Heart right ventricle (tissue), 16 donors: ENCODE data around the gene ANTXR1. TPM values are rescaled to one million over a fixed set of nuclear protein-coding genes. Genes with fewer than 3 reads are reported as not detected.

Experiments used
- ATAC-seq, 8 donors: fragments of 200-7000 bp; cut with Tn5 transposase; one replicate each; pipeline ENCODE4 v1.9.1; 2020; ENCODE audit warnings: mild to moderate bottlenecking in 8 of 8, moderate library complexity in 8 of 8, moderate number of reproducible peaks in 1 of 8
- DNase-seq, 2 donors: peaks; one replicate each; pipeline ENCODE4 v3.0.0-alpha.2; 2020
- H3K27ac ChIP-seq, 10 donors: fragments of 200-600 bp; sonication (generic) in 2 of 10; one replicate each; pipeline versions ENCODE4 v1.5.0 to v1.8.0; 2020 to 2022; ENCODE audit warnings: mild to moderate bottlenecking in 3 of 10
- H3K27me3 ChIP-seq, 7 donors: fragments of 200-600 bp; one replicate each; pipeline ENCODE4 v1.8.0; 2021 to 2022; ENCODE audit warnings: mild to moderate bottlenecking in 2 of 7
- H3K36me3 ChIP-seq, 9 donors: fragments of 200-600 bp; sonication (generic) in 1 of 9; one replicate each; pipeline versions ENCODE4 v1.5.0 to v1.8.0; 2020 to 2022; ENCODE audit warnings: mild to moderate bottlenecking in 2 of 9
- H3K4me1 ChIP-seq, 9 donors: fragments of 200-600 bp; sonication (generic) in 1 of 9; one replicate each; pipeline versions ENCODE4 v1.5.0 to v1.8.0; 2020 to 2022; ENCODE audit warnings: mild to moderate bottlenecking in 4 of 9
- H3K4me3 ChIP-seq, 10 donors: fragments of 200-600 bp; sonication (generic) in 2 of 10; one replicate each; pipeline versions ENCODE4 v1.5.0 to v1.8.0; 2020 to 2022; ENCODE audit warnings: mild to moderate bottlenecking in 7 of 10, moderate library complexity in 2 of 10
- H3K9me3 ChIP-seq, 11 donors: fragments of 200-600 bp in 10 of 11; sonication (generic) in 2 of 11; one replicate each; pipeline versions ENCODE4 v1.5.0 to v1.8.0; 2013 to 2022; ENCODE audit warnings: mild to moderate bottlenecking in 2 of 11, control low read depth in 1 of 11, moderate library complexity in 1 of 11
- CTCF ChIP-seq, 9 donors: fragments of 200-600 bp; sonication (generic) in 2 of 9; IDR thresholded peaks; one replicate each; pipeline versions ENCODE4 v1.5.0 to v1.8.0; 2021 to 2022; ENCODE audit warnings: antibody characterized with exemption in 9 of 9, mild to moderate bottlenecking in 5 of 9, moderate library complexity in 1 of 9
- WGBS, 2 donors: extraction: QIAGEN DNeasy Blood & Tissue Kit; methylation state at CpG; one replicate each; pipeline ENCODE4 v1.1.7; 2013; ENCODE audit warnings: inconsistent platforms in 1 of 2; 5-methylcytosine and 5-hydroxymethylcytosine counted together
- intact Hi-C, 10 donors: fragments of 100-400 bp; cut with DNase I; formaldehyde crosslinking; loops; one replicate each; pipeline versions ENCODE4 v1.11.1 to v1.14.2; 2022
- polyA plus RNA-seq, 2 donors: library from polyadenylated mRNA; stranded (reverse); fragments of 200-250 nt; gene quantifications; one replicate each; pipeline ENCODE4 v1.2.3, GENCODE V29; 2013
- total RNA-seq, 10 donors: library from RNA; stranded (reverse); fragmentation: NEBNext Ultra II Directional in 3 of 10; extraction: Animal tissue kit (Norgen Biotek cat#: 25700) in 3 of 10; gene quantifications; one replicate each; pipeline versions ENCODE4 v1.2.1 to v1.2.4, GENCODE V29; 2021 to 2023
- donor health status: Arrhythmogenic right ventricular cardiomyopathy.
- donor health status: ischemic (EF 13 %, LVEDD 7.1; RV severe dilation, severe dysfunction).
- donor health status: healthy with polysubstance abuse.
- donor health status: DM: no; HTN: yes; CAD: no.
- donor health status: DM: no; HTN: no; CAD: no.
- donor health status: ischemic (EF 25% LVEDD 6.9; RV normal size, moderate dysfunction).
- donor health status: ischemic (EF 25% LVEDD 5.7; RV mildly dilated, moderate dysfunction).
- donor health status: healthy.
- donor health status: DM: yes; HTN: yes; CAD: no.
- donor health status: Ischemic cardiomyopathy.
- donor health status: ischemic (EF 35%, LVEDD 5.7; RV mildly dilated, moderate dysfunction).
- donor health status: nonischemic (EF 11% LVEDD 7.7; RV severe dilation, severe dysfunction).
- donor health status: DM: yes; HTN: yes; CAD: no.
- donor health status: PGD.
- donor health status: ischemic (EF 29% LVEDD 5.4; RV normal size, mild dysfunction).
- donor health status: nonischemic (EF 23%, LVEDD 6.1; RV moderate dilation, normal function).

Gene ANTXR1
- total and polyA plus RNA-seq, 12 donors = 8.9 to 33.1 (median 24.1) TPM

- Histone ChIP-seq H3K4me1 (peaks cover 0 to 23% (median 6%) of the 10 kb centered on the region in 9 donors), H3K36me3 (peaks cover 0 to 25% (median 0%) of the 10 kb centered on the region in 9 donors), H3K27ac (no peak overlapping the region), H3K9me3 (no peaks in the 10 kb centered on the region), H3K27me3 (no peaks in the 10 kb centered on the region), H3K4me3 (no peak overlapping the region)
- intact Hi-C loops = loop anchor here in 1 of 10 donors (1.0 kb wide), 1 partner anchor 10 kb away; no protein-coding TSS in a partner anchor
- ATAC-seq (no peak), DNase-seq (no peak)
- no peak for TF ChIP-seq CTCF (IDR thresholded peaks at IDR 0.05)
Observed at GRCh38 chr2:69195706-69196105, 182.7 kb downstream of the ANTXR1 start.

GRCh38 chr2:69196327-69197117 lies 183.5 kb downstream of the ANTXR1 start:
- intact Hi-C loops = no loop called here
- no peak for TF ChIP-seq CTCF (IDR thresholded peaks at IDR 0.05)
- peaks cover 0 to 19% (median 6%) of the 10 kb centered on the region in 9 donors for H3K4me1 ChIP-seq
- no peak overlapping the region for H3K27ac ChIP-seq
- no peak for DNase-seq
- H3K27me3 ChIP-seq = no peaks in the 10 kb centered on the region
- 86 to 87% methylated on average over 9 of the region's 9 CpGs for WGBS, 2 donors
- H3K4me3 ChIP-seq = no peak overlapping the region
- ATAC-seq = no peak
- peaks cover 0 to 25% (median 0%) of the 10 kb centered on the region in 9 donors for H3K36me3 ChIP-seq
- no peaks in the 10 kb centered on the region for H3K9me3 ChIP-seq

GRCh38 chr2:69200107-69200520 lies 187.1 kb downstream of the ANTXR1 start:
- Histone ChIP-seq H3K4me1 (peaks cover 0 to 31% (median 6%) of the 10 kb centered on the region in 9 donors), H3K4me3 (no peak overlapping the region), H3K9me3 (no peaks in the 10 kb centered on the region), H3K27ac (peak overlapping the region in 1 of 10 donors; percentile 15), H3K27me3 (no peaks in the 10 kb centered on the region), H3K36me3 (peaks cover 0 to 12% (median 0%) of the 10 kb centered on the region in 9 donors)
- 42 to 55% methylated on average over 6 of the region's 6 CpGs for WGBS, 2 donors
- intact Hi-C loops = no loop called here
- no peak for DNase-seq
- peak in 3 of 8 donors; percentile 12 to 55 (median 34) for ATAC-seq
- TF ChIP-seq CTCF (IDR thresholded peaks at IDR 0.05) = no peak

- intact Hi-C loops = no loop called here
- no peak overlapping the region for H3K27ac ChIP-seq
Observed at GRCh38 chr2:69201259-69201658, 188.3 kb downstream of the ANTXR1 start.

More at GRCh38 chr2:69201259-69201658, 188.3 kb downstream of the ANTXR1 start:
- peaks cover 0 to 11% (median 0%) of the 10 kb centered on the region in 9 donors for H3K36me3 ChIP-seq
- no peaks in the 10 kb centered on the region for H3K27me3 ChIP-seq
- peaks cover 0 to 34% (median 6%) of the 10 kb centered on the region in 9 donors for H3K4me1 ChIP-seq
- H3K4me3 ChIP-seq = no peak overlapping the region
- no peak for TF ChIP-seq CTCF (IDR thresholded peaks at IDR 0.05)
- DNase-seq (no peak), ATAC-seq (no peak)
- WGBS, 2 donors = 89 to 92% methylated on average over 7 of the region's 7 CpGs
- H3K9me3 ChIP-seq = no peaks in the 10 kb centered on the region
